ENCODE measurements around the gene CDON. TPM values are rescaled to one million over a fixed set of nuclear protein-coding genes. Genes with fewer than 3 reads are reported as not detected.
"Not testable (repeated sequence)": the region's sequence is repeated elsewhere in the genome, so short reads cannot be mapped to it uniquely, and the experiment has no call there.

CDON gene
- total RNA-seq, 1 donor from 2014 or later = 71.3 TPM

- no peak overlapping the region for H3K4me2 ChIP-seq
- H3K79me2 ChIP-seq (ENCODE audit: low read depth) = peaks cover 51% of the 10 kb centered on the region
- Mint-ChIP-seq H3K9me3 (peaks cover 13% of the 10 kb centered on the region), H3K4me3 (no peak overlapping the region), H3K4me1 (peaks cover 64% of the 10 kb centered on the region), H3K27me3 (ENCODE audit: insufficient read depth, low read depth) (peaks cover 7% of the 10 kb centered on the region), H3K27ac (no peak overlapping the region), H3K36me3 (peaks cover 36% of the 10 kb centered on the region)
- peaks cover 3% of the 10 kb centered on the region for H3K36me3 ChIP-seq
- no peak overlapping the region for H3K4me3 ChIP-seq
- H3F3A ChIP-seq (ENCODE audit: low read depth) = peaks cover 24% of the 10 kb centered on the region
- H2AFZ ChIP-seq (replicated peaks) = no peak overlapping the region
- H3K9ac ChIP-seq = no peak overlapping the region
- H3K4me1 ChIP-seq = peaks cover 38% of the 10 kb centered on the region
- peaks cover 75% of the 10 kb centered on the region for H4K20me1 ChIP-seq (ENCODE audit: low read depth)
- H3K27ac ChIP-seq = no peak overlapping the region
- H3K27me3 ChIP-seq = no peaks in the 10 kb centered on the region
- TF ChIP-seq EZH2phosphoT487 (IDR thresholded peaks at IDR 0.05) = no peak
- TF ChIP-seq EZH2 (IDR thresholded peaks at IDR 0.05) = no peak
- TF ChIP-seq, protein P1, sequence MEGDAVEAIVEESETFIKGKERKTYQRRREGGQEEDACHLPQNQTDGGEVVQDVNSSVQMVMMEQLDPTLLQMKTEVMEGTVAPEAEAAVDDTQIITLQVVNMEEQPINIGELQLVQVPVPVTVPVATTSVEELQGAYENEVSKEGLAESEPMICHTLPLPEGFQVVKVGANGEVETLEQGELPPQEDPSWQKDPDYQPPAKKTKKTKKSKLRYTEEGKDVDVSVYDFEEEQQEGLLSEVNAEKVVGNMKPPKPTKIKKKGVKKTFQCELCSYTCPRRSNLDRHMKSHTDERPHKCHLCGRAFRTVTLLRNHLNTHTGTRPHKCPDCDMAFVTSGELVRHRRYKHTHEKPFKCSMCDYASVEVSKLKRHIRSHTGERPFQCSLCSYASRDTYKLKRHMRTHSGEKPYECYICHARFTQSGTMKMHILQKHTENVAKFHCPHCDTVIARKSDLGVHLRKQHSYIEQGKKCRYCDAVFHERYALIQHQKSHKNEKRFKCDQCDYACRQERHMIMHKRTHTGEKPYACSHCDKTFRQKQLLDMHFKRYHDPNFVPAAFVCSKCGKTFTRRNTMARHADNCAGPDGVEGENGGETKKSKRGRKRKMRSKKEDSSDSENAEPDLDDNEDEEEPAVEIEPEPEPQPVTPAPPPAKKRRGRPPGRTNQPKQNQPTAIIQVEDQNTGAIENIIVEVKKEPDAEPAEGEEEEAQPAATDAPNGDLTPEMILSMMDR (IDR thresholded peaks at IDR 0.05) = no peak
- DNase-seq (ENCODE audit: low spot score) = no peak
- H3K9me3 ChIP-seq (ENCODE audit: low read depth) = no peaks in the 10 kb centered on the region
Observed at GRCh38 chr11:126032375-126032774, 30.3 kb downstream of the CDON start.

DNA sequence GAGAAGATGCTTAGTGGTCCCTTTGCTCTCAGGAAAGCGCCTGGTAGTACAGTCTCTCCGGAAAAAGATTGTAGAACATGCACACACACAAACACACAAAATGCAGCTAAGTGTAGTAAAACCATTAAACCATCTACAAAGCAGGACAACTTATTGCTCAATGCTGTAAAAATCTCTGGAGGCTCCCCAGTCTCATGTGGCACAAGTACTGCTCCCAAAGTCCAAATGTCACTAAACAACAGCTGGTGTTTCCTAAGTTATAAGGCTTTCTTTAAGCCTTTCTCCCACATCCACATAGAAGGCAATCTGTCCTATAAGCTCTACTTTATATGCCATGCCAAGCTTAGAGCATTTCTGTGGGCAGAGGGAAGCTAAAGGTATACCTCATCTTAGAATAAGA lies 32.9 kb downstream of the CDON start:
- peaks cover 3% of the 10 kb centered on the region for H3K36me3 ChIP-seq
- no peak overlapping the region for H3K4me3 Mint-ChIP-seq

DNA sequence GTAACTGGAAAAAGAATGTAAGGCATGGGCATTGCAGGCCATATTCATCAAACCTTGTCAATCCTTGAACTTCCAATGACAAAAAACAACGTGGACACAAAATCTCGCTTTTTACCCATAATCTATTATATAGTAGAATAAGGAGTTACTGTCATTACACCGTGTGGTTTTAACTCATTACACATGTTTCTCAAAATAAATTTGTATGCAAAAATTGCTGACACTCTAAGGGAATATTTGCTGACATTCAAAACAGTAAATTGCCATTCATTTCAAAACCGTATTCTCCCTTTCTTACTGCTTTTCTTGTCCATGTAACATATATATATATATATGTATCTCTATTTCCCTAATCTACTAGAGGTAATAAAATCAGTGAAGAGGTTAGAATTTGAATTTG lies 33.4 kb downstream of the CDON start:
- H3K27ac Mint-ChIP-seq = no peak overlapping the region
- H3K4me1 Mint-ChIP-seq = peaks cover 43% of the 10 kb centered on the region
- no peak overlapping the region for H3K4me3 Mint-ChIP-seq

More for the DNA sequence above, 32.9 kb downstream of the CDON start:
- no peaks in the 10 kb centered on the region for H3K27me3 ChIP-seq
- peaks cover 60% of the 10 kb centered on the region for H4K20me1 ChIP-seq (ENCODE audit: low read depth)
- H3K9me3 ChIP-seq (ENCODE audit: low read depth) = no peaks in the 10 kb centered on the region
- Mint-ChIP-seq H3K27ac (no peak overlapping the region), H3K9me3 (peaks cover 13% of the 10 kb centered on the region), H3K36me3 (peaks cover 38% of the 10 kb centered on the region), H3K27me3 (ENCODE audit: insufficient read depth, low read depth) (peaks cover 7% of the 10 kb centered on the region), H3K4me1 (peaks cover 49% of the 10 kb centered on the region)
- no peak for DNase-seq (ENCODE audit: low spot score)
- no peak overlapping the region for H3K4me3 ChIP-seq
- peaks cover 29% of the 10 kb centered on the region for H3K4me1 ChIP-seq
- H2AFZ ChIP-seq (replicated peaks) = no peak overlapping the region
- no peak overlapping the region for H3K9ac ChIP-seq
- TF ChIP-seq EZH2phosphoT487 (IDR thresholded peaks at IDR 0.05) = no peak
- peaks cover 15% of the 10 kb centered on the region for H3F3A ChIP-seq (ENCODE audit: low read depth)
- no peak overlapping the region for H3K27ac ChIP-seq
- H3K4me2 ChIP-seq = no peak overlapping the region
- peaks cover 41% of the 10 kb centered on the region for H3K79me2 ChIP-seq (ENCODE audit: low read depth)

GRCh38 chr11:126028534-126028933 lies 34.1 kb downstream of the CDON start:
- H3K27me3 Mint-ChIP-seq (ENCODE audit: insufficient read depth, low read depth); H3K9me3 ChIP-seq (ENCODE audit: low read depth); H3K36me3 ChIP-seq; H3K4me2 ChIP-seq; H3K4me3 Mint-ChIP-seq; DNase-seq (ENCODE audit: low spot score); H2AFZ ChIP-seq (replicated peaks); H3K27ac Mint-ChIP-seq; H3K4me3 ChIP-seq; H3K27me3 ChIP-seq; H3K27ac ChIP-seq; H3K9ac ChIP-seq; H3F3A ChIP-seq (ENCODE audit: low read depth): not testable (repeated sequence)
- peaks cover 37% of the 10 kb centered on the region for H3K36me3 Mint-ChIP-seq
- H3K4me1 ChIP-seq = peaks cover 16% of the 10 kb centered on the region
- H3K4me1 Mint-ChIP-seq = peaks cover 36% of the 10 kb centered on the region
- H3K79me2 ChIP-seq (ENCODE audit: low read depth) = peaks cover 35% of the 10 kb centered on the region
- peaks cover 13% of the 10 kb centered on the region for H3K9me3 Mint-ChIP-seq
- H4K20me1 ChIP-seq (ENCODE audit: low read depth) = peaks cover 57% of the 10 kb centered on the region

More for the DNA sequence above, 33.4 kb downstream of the CDON start:
- H4K20me1 ChIP-seq (ENCODE audit: low read depth) = peaks cover 57% of the 10 kb centered on the region
- no peak overlapping the region for H3K4me3 ChIP-seq
- Mint-ChIP-seq H3K9me3 (peaks cover 13% of the 10 kb centered on the region), H3K36me3 (peaks cover 38% of the 10 kb centered on the region), H3K27me3 (ENCODE audit: insufficient read depth, low read depth) (peaks cover 7% of the 10 kb centered on the region)
- H3K9ac ChIP-seq = no peak overlapping the region
- H3K36me3 ChIP-seq = peaks cover 3% of the 10 kb centered on the region
- H3K9me3 ChIP-seq (ENCODE audit: low read depth) = no peaks in the 10 kb centered on the region
- H3K4me1 ChIP-seq = peaks cover 23% of the 10 kb centered on the region
- no peak overlapping the region for H2AFZ ChIP-seq (replicated peaks)
- TF ChIP-seq EZH2phosphoT487 (IDR thresholded peaks at IDR 0.05) = no peak
- TF ChIP-seq EZH2 (IDR thresholded peaks at IDR 0.05) = no peak
- TF ChIP-seq, protein P1 (IDR thresholded peaks at IDR 0.05) = no peak
- peaks cover 9% of the 10 kb centered on the region for H3F3A ChIP-seq (ENCODE audit: low read depth)
- no peak for DNase-seq (ENCODE audit: low spot score)
- no peak overlapping the region for H3K27ac ChIP-seq
- no peak overlapping the region for H3K4me2 ChIP-seq
- H3K79me2 ChIP-seq (ENCODE audit: low read depth) = peaks cover 37% of the 10 kb centered on the region
- H3K27me3 ChIP-seq = no peaks in the 10 kb centered on the region
